CD4-positive, alpha-beta T cell treated with Interleukin-6 at 100 ng/mL for 8 hours (primary cell): Measurements from ENCODE around the gene DISC1.

Experiments
- DNase-seq: peaks from one replicate; pipeline ENCODE4 v3.0.0-alpha.2; 2020; ENCODE audit warnings: mixed read lengths, low spot score

The DISC1 gene

GRCh38 chr1:231856894-231857293, 230.3 kb downstream of the DISC1 start:
- DNase-seq: no peak

DNA sequence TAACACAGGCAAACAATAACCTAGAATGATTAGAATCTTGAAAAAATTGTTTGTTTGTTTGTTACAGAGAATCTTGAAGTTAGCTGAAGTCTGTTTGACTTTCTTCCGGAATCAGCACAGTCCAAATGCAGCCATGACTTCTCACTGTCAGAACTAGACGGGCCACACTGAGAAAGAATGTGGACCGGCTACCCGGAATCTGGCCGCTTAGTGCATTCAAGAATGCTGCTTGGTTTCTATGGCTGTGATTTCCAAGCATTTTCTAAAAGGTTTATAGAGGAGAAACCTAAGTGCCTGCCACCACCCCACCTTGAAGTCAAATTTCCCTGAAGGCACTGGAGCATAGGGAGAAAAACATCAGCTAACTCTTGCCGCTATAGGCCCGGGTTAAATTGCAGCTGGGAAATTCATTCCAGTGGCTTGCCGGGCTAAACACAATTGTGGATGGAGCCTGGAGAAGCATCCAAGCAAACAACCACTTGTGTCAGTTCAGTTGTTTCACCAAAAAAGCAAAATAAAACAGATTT, 231.1 kb downstream of the DISC1 start:
- no peak for DNase-seq

DNA sequence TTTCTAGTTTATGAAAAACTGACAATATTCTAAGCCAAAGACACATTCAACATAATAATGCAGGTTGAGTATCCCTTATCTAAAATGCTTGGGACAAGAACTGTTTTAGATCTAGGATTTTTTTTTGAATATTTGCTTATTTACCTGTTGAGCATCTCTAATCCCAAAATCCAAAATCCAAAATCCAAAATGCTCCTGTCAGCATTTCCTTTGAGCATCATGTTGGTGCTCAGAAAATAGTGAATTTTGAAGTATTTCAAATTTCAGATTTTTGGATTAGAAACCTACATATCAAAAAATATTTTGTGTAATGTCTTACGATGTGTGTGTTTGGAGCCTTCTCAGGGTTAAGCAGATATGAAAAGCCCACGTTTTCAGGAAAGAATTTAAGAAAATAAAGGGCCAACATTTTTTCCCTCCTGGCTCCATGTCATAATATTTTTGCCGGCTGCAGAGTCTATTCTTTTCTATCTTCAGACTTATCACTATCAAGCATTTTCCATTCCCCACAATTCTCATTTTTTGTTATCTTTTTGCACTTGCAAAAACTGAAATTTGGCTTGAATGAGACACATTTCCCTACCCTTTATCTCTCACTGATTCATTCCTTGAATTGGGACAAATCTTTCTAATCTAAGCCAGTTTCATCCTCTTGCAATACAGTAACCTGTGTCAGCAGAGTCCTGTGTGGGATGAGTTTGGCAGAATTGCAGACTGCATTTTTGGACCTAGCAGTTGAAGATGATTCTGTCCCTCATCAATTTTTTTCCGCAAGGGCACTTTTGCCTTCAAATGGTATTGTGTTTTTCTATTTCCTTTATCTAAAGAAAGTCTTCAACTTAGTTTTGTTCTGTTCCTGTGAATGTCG, 233.9 kb downstream of the DISC1 start:
- DNase-seq: no peak

- DNase-seq: no peak
Measured at GRCh38 chr1:231861541-231862481, 235.2 kb downstream of the DISC1 start.

GRCh38 chr1:231862611-231863010, 236.0 kb downstream of the DISC1 start:
- DNase-seq: no peak

GRCh38 chr1:231865331-231865730, 238.7 kb downstream of the DISC1 start:
- no peak for DNase-seq

DNA sequence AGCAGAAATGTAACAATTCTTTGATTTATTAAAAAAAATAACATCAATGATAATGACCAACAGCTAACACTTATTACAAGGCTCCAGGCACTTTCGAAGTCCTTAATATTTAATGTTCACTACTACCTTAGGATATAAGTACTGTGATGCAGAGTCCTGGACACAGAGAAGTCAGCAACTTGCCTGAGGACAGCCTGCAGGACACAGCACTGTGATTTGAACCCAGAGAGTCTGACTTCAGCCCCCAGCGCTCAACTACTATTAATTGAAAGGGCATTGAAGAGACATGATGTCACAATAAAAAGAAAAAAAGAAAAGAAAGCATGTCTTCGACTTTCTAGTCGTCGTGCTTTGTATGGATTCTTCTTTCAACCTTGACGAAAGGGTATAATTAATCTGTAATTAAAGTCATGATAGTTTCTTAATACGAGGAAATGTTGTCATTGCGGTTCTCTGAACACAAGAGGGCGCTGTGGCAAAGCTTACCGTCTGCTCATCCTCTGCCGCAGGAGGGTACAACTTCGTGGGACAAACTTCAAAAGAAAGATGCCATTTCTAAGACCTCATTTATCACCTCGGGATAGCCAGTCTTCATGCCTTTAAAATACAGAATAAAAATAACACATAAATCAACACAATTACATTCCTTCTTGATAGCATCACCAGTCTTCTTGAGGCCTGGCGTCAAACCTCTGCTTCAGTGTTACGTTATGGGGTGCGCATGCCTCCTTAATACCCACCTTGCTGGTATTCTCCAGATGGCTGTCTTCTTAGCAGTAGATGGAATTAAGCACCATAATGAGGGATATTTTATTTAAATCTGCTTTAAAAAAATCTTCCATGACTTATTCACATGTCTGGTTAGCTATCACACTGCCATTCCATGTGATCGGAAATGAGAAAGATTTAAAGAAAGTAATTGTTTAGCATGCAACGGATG, 240.1 kb downstream of the DISC1 start:
- DNase-seq: peak; percentile 52

GRCh38 chr1:231867607-231868006, 241.0 kb downstream of the DISC1 start:
- no peak for DNase-seq

GRCh38 chr1:231869364-231869763, 242.8 kb downstream of the DISC1 start:
- DNase-seq: no peak

DNA sequence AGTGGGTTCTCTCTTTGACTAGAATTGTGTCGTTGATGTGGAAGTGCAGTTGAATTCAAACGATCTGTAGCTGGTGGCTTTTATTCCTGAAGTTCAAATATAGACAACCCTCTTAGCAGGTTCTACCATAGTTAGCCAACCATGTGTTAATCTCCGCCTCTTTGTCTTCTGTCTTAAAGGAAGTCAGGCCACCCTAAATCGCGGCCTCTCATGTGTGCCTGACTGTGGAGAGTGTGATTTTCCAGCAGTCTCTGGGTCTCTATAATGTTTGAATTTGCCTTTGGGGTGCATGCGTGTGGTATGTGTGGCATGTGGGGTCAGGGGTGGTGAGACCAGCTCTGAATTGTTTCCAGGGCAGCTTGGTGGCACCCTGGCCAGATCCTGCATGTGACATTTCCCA, 244.9 kb downstream of the DISC1 start:
- DNase-seq: no peak

GRCh38 chr1:231871878-231872277, 245.3 kb downstream of the DISC1 start:
- no peak for DNase-seq

GRCh38 chr1:231872461-231872910, 245.9 kb downstream of the DISC1 start:
- no peak for DNase-seq

GRCh38 chr1:231878737-231879136, 252.1 kb downstream of the DISC1 start:
- no peak for DNase-seq

- DNase-seq: no peak
Measured at GRCh38 chr1:231879296-231879695, 252.7 kb downstream of the DISC1 start.

GRCh38 chr1:231882333-231882732, 255.7 kb downstream of the DISC1 start:
- no peak for DNase-seq

DNA sequence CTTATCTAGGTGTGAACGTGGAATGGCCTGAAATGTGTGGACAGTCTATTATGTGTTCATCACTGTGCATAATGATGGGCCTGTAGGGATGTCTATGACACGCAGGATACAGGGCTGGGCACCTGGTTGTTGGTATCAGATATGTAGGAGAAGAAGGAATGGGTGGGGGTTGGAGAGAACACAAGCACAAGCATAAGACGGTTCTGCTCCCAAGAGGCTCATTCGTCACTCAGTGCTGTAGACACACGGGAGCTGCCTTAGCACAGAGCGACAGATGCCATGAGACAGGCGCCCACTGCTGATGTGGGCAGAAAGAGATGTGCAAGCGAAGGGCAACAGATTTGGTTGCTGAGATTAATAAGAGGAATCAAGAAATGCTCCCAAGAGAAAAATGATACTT, 256.2 kb downstream of the DISC1 start:
- DNase-seq: no peak

DNA sequence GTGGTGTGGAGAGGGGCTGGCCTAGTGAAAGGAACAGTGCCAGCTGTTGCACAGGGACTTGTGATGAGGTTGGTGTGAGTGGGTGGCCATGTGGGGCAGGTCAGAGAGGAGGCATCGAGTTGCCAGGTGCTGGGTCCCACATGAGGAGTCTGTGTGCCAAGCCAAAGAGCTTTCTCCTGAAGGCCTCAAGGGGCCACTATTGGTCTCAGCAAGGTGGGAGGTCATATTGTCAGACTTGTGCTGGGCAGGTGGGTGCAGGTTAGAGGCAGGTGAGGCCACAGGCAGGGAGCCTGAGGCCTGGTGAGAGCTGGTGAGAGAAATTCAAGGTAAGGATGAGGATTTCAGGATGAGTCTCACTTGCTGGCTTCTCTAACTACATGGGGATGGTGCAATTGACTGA, 256.8 kb downstream of the DISC1 start:
- no peak for DNase-seq

GRCh38 chr1:231885209-231885854, 258.7 kb downstream of the DISC1 start:
- DNase-seq: no peak

DNA sequence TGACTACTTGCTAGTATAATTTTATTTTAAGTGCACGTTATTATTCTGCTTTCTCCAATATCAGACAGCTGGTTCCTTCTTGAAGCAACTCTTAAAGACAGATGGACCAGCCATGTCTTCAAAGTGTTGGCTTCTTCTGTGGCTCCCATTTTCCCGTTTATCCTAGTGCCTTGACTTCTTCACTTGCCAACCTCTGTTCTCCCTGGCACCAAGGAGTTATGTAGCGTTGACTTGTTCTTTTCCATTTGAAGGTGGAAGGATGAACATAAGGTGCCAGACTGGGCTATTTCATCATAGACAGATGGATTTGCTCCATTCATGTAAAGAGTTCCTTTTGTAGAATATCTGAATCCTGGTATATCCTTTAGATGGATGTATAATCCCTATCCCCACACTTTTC, 260.6 kb downstream of the DISC1 start:
- DNase-seq: no peak

DNA sequence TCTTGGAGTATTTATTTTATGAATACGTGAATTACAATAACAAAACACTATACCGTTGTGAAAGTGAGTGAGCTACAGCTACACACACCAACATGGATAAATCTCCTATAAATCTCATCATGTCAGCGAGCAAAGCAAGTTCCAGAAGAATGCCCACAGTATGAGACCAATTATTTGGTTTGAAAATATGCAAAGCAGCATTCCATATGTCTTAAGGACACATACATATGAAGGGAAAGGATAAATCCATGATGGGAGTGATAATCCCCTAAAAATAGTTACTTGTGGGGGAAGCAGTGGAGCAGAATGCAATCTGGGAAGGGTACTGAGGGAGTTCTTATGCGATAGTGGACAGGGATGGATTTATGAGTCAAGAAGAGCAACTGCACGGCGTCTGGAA, 261.3 kb downstream of the DISC1 start:
- DNase-seq: no peak

DNA sequence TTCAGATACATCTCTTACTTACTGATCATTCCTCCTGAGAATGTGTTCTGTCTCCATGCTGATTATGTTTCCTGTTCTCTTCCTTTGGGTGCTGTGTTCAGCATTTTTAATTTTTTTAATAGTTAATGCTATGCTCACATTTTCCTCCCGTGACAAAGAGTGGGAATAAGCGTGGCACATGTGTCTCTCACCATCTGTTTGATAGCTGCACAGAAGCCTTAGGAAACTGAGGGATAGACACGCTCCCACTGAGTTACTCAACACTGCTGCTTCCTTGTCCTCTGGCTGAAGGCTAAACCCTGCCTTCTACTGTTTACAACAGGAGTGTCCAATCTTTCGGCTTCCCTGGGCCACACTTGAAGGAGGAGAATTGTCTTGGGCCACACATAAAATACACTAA, 264.2 kb downstream of the DISC1 start:
- DNase-seq: no peak
